OCI-LY3 (cell line): ENCODE results near the gene CLEC17A.
"Not testable (repeated sequence)": the region's sequence is repeated elsewhere in the genome, so short reads cannot be mapped to it uniquely, and the experiment has no call there.

Experiments
- H2AFZ ChIP-seq: fragments of 200-600, 300-600 bp; shearing (Covaris generic); 2 replicates; pipeline ENCODE4 v1.6.0; 2014; ENCODE audit warnings: antibody characterized with exemption, low read depth, low read length
- H3K27ac ChIP-seq: fragments of 200-600, 300-600 bp; sonication (generic); 2 replicates; pipeline ENCODE4 v1.5.1; 2014; ENCODE audit warnings: mild to moderate bottlenecking, low read length, moderate library complexity, mixed read lengths
- H3K27me3 ChIP-seq: fragments of 200-600, 300-600 bp; sonication (generic); 2 replicates; pipeline ENCODE4 v1.6.1; 2014; ENCODE audit warnings: low read depth, low read length, mixed read lengths
- H3K36me3 ChIP-seq: fragments of 200-600, 300-600 bp; sonication (generic); replicated peaks from 2 replicates; pipeline ENCODE3; 2014; ENCODE audit warnings: low read depth, low read length, mixed read lengths
- H3K4me1 ChIP-seq: fragments of 300-600, 200-600 bp; sonication (generic); 2 replicates; pipeline ENCODE4 v1.6.1; 2014; ENCODE audit warnings: low read length, mixed read lengths
- H3K4me2 ChIP-seq: fragments of 200-600, 300-600 bp; sonication (generic); 2 replicates; pipeline ENCODE4 v1.6.1; 2014; ENCODE audit warnings: low read length, mixed read lengths
- H3K4me3 ChIP-seq: fragments of 300-600, 200-600 bp; sonication (generic); 2 replicates; pipeline ENCODE4 v1.5.1; 2014; ENCODE audit warnings: antibody characterized with exemption, mild to moderate bottlenecking, low read length, moderate library complexity
- H3K79me2 ChIP-seq: fragments of 300-600, 200-600 bp; shearing (Covaris generic); 2 replicates; pipeline ENCODE4 v1.6.1; 2014; ENCODE audit warnings: mild to moderate bottlenecking, low read length, mixed read lengths
- H3K9ac ChIP-seq: fragments of 300-600, 200-600 bp; shearing (Covaris generic); 2 replicates; pipeline ENCODE4 v1.6.0; 2014; ENCODE audit warnings: mild to moderate bottlenecking, low read length, moderate library complexity
- H3K9me3 ChIP-seq: fragments of 200-600, 300-600 bp; shearing (Covaris generic); 2 replicates; pipeline ENCODE4 v1.6.1; 2014; ENCODE audit warnings: low read length, mixed read lengths; ENCODE audit not compliant: insufficient read depth
- H4K20me1 ChIP-seq: fragments of 200-600, 300-600 bp; sonication (generic); 2 replicates; pipeline ENCODE4 v1.6.1; 2016; ENCODE audit warnings: low read length, mixed read lengths; ENCODE audit not compliant: insufficient read depth
- CTCF ChIP-seq: fragments of 200-600, 300-600 bp; sonication (generic); IDR thresholded peaks from 2 replicates; pipeline ENCODE4 v1.5.1; 2014; ENCODE audit warnings: antibody characterized with exemption, low read length, low read depth
- EZH2phosphoT487 ChIP-seq: fragments of 200-600 bp; shearing (Covaris generic); IDR thresholded peaks from 2 replicates; pipeline ENCODE4 v1.6.1; 2018; ENCODE audit warnings: antibody characterized with exemption, mixed run types, low read depth

Gene CLEC17A

GRCh38 chr19:14615623-14616022 is 32.7 kb downstream of the CLEC17A start:
- Histone ChIP-seq H3K36me3 (peaks cover 42% of the 10 kb centered on the region), H3K27me3 (no peaks in the 10 kb centered on the region), H3K79me2 (no peaks in the 10 kb centered on the region), H3K4me2 (no peak overlapping the region), H2AFZ (no peak overlapping the region), H3K4me3 (no peak overlapping the region), H4K20me1 (no peaks in the 10 kb centered on the region), H3K4me1 (peaks cover 30% of the 10 kb centered on the region), H3K9ac (no peak overlapping the region), H3K9me3 (peaks cover 14% of the 10 kb centered on the region), H3K27ac (no peak overlapping the region)
- no peak for TF ChIP-seq EZH2phosphoT487
- TF ChIP-seq CTCF: no peak

GRCh38 chr19:14616407-14616806 is 33.5 kb downstream of the CLEC17A start:
- Histone ChIP-seq H3K27me3 (no peaks in the 10 kb centered on the region), H3K4me2 (no peak overlapping the region), H3K4me1 (peaks cover 30% of the 10 kb centered on the region), H3K36me3 (peaks cover 36% of the 10 kb centered on the region), H3K27ac (no peak overlapping the region), H4K20me1 (no peaks in the 10 kb centered on the region), H3K9me3 (peaks cover 14% of the 10 kb centered on the region), H3K9ac (no peak overlapping the region), H3K4me3 (no peak overlapping the region), H3K79me2 (no peaks in the 10 kb centered on the region), H2AFZ (no peak overlapping the region)
- TF ChIP-seq CTCF: no peak
- no peak for TF ChIP-seq EZH2phosphoT487

GRCh38 chr19:14619404-14619803 is 36.5 kb downstream of the CLEC17A start:
- Histone ChIP-seq H3K36me3 (peaks cover 22% of the 10 kb centered on the region), H3K9ac (no peak overlapping the region), H3K79me2 (no peaks in the 10 kb centered on the region), H3K4me1 (peaks cover 11% of the 10 kb centered on the region), H3K4me3 (no peak overlapping the region), H3K9me3 (peaks cover 14% of the 10 kb centered on the region), H2AFZ (no peak overlapping the region), H3K4me2 (no peak overlapping the region), H3K27me3 (no peaks in the 10 kb centered on the region), H4K20me1 (no peaks in the 10 kb centered on the region), H3K27ac (no peak overlapping the region)
- TF ChIP-seq EZH2phosphoT487 (no peak), CTCF (no peak)

GRCh38 chr19:14624491-14624890 is 41.6 kb downstream of the CLEC17A start:
- peaks cover 11% of the 10 kb centered on the region for H3K36me3 ChIP-seq
- not testable (repeated sequence) for H3K27me3 ChIP-seq, H3K9ac ChIP-seq, H3K9me3 ChIP-seq, H3K4me1 ChIP-seq, H4K20me1 ChIP-seq, H3K79me2 ChIP-seq, H3K4me3 ChIP-seq, H3K27ac ChIP-seq, H2AFZ ChIP-seq, H3K4me2 ChIP-seq

- TF ChIP-seq EZH2phosphoT487: no peak
- TF ChIP-seq CTCF: no peak
- no peak overlapping the region for H3K9ac ChIP-seq
- peaks cover 6% of the 10 kb centered on the region for H3K36me3 ChIP-seq
- no peaks in the 10 kb centered on the region for H4K20me1 ChIP-seq
- no peak overlapping the region for H3K27ac ChIP-seq
- H2AFZ ChIP-seq: no peak overlapping the region
- peaks cover 2% of the 10 kb centered on the region; the same call in 1 of the 2 replicates for H3K4me1 ChIP-seq
- 0 out of 2 replicates have a peak, but pooled peaks cover 6% of the 10 kb centered on the region for H3K9me3 ChIP-seq
- no peaks in the 10 kb centered on the region for H3K79me2 ChIP-seq
- H3K4me3 ChIP-seq: no peak overlapping the region
- H3K4me2 ChIP-seq: no peak overlapping the region
- no peaks in the 10 kb centered on the region for H3K27me3 ChIP-seq
These were observed 46.7 kb downstream of the CLEC17A start for GRCh38 chr19:14629557-14629956.
